ENCODE data around the gene BTBD3.

Gene BTBD3

DNA sequence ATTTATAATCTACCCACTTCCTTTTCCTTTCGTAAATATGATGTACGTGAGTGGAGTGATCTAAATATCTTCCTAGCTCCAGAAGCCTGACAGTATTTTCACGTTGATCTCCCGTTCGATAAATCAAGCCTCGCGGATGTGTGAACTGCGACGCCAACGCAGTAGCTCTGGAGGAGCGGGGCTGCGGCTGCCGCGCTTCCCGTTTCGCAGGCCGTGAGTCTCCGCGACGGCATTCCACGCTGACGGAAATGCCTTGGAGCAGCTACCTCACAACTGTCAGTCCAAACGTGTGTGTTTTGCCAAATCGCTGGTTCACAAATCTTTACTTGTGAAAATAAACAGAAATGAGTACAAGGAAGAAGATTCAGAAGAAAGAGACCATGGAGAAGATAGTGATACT lies 41.2 kb downstream of the BTBD3 start:
- TF ChIP-seq, protein P1, sequence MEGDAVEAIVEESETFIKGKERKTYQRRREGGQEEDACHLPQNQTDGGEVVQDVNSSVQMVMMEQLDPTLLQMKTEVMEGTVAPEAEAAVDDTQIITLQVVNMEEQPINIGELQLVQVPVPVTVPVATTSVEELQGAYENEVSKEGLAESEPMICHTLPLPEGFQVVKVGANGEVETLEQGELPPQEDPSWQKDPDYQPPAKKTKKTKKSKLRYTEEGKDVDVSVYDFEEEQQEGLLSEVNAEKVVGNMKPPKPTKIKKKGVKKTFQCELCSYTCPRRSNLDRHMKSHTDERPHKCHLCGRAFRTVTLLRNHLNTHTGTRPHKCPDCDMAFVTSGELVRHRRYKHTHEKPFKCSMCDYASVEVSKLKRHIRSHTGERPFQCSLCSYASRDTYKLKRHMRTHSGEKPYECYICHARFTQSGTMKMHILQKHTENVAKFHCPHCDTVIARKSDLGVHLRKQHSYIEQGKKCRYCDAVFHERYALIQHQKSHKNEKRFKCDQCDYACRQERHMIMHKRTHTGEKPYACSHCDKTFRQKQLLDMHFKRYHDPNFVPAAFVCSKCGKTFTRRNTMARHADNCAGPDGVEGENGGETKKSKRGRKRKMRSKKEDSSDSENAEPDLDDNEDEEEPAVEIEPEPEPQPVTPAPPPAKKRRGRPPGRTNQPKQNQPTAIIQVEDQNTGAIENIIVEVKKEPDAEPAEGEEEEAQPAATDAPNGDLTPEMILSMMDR (IDR thresholded peaks at IDR 0.05; ENCODE audit: low read length, missing control alignments), result no peak
- no peak overlapping the region for H3K4me3 ChIP-seq (replicated peaks; ENCODE audit: low read depth, low read length)
- DNase-seq (ENCODE audit: low read depth), result peak; percentile 11

DNA sequence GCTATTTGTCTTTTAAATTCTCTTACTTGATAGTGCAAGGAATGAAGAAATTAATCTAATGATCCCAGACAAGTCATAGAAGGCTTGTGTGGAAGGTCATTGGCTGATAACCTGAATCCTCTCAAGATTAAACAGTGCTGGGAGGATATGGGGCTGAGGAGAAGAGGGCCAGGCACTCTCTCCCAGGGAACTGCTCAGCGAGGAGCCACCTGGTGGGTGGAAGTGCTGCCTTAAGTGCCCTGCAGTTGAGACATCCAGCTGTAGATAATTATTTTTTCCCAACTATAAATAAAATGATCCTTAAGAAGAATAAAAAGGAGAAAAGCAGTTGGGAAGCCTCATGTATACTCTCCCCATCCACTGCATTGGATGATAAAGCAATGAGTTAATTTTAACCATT lies 47.9 kb downstream of the BTBD3 start:
- TF ChIP-seq, protein P1 (IDR thresholded peaks at IDR 0.05; ENCODE audit: low read length, missing control alignments), result no peak
- no peak overlapping the region for H3K4me3 ChIP-seq (replicated peaks; ENCODE audit: low read depth, low read length)
- no peak for DNase-seq (ENCODE audit: low read depth)

DNA sequence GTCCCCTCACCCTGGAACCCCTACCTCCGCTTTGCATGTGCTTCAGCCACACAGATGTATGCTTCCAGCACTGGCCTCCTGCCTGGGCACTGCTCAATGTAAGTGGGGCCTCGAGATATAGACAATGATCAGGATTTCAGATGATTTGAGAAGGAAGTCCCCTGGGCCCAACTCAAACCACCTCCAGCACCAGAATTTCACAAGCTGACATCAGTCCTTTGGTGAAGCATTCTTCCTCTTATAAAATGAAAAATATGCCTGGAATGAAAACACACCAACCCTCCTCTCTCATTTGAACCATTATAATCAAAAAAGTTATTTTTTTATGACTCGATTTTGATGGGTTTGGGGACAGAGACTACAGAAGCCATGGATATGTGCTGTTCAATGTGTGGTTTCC lies 48.5 kb downstream of the BTBD3 start:
- H3K4me3 ChIP-seq (replicated peaks; ENCODE audit: low read depth, low read length), result no peak overlapping the region
- TF ChIP-seq, protein P1 (IDR thresholded peaks at IDR 0.05; ENCODE audit: low read length, missing control alignments), result no peak
- no peak for DNase-seq (ENCODE audit: low read depth)

DNA sequence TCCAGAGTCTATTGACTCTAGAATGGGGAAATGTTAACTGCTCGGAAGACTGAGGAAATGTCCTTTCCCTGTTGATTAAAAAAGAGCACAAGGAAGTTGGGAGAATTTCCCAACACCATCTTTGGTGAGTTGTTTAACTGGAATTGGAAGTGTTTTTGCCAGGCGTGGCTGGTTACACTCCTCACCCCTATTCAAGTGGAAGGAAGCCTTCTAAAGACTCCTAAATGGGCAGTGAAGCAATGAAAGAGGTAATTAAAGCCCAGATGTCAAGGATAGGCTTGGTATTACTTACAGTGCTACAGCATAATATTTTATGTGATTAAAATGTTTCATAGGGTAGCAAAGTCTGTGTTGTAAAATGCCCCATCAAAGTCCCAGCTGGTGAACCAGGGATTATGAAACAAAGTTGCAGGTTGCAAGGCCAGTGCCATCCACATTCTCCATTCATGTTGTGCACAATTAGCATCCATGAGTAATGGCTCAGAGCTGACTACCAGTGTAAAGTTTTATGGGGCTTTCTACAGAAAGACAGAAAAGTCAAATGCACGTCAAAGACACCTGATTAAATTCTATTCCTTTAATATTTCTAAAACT lies 52.6 kb downstream of the BTBD3 start:
- H3K4me3 ChIP-seq (replicated peaks; ENCODE audit: low read depth, low read length), result no peak overlapping the region
- DNase-seq (ENCODE audit: low read depth), result no peak
- TF ChIP-seq, protein P1 (IDR thresholded peaks at IDR 0.05; ENCODE audit: low read length, missing control alignments), result no peak

DNA sequence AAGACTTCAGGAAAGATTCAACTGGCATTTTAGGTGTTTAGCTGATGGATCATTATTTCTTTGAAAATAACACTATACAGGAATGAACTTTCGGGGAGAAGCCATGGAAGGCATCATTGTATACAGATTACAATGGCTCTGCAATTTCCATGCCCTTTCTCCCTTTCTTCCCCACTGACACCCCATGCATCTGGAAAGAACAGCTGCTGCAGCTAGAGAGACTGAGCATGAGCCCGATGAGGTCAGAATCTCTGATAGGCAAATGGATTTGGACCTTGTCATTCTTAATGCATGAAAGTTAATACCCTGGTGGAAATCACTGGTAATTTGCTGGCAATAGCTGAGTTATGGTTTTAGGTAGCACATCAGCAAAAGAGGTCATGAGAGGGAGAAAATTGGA lies 54.8 kb downstream of the BTBD3 start:
- H3K4me3 ChIP-seq (replicated peaks; ENCODE audit: low read depth, low read length), result no peak overlapping the region
- TF ChIP-seq, protein P1 (IDR thresholded peaks at IDR 0.05; ENCODE audit: low read length, missing control alignments), result no peak
- DNase-seq (ENCODE audit: low read depth), result no peak

Measured in fibroblast of pulmonary artery (primary cell).